ENCODE results near the gene NLRP9.

Gene NLRP9

GRCh38 chr19:55672418-55672817 lies 65.8 kb downstream of the NLRP9 start:
- no peak for DNase-seq

- no peak for DNase-seq
These were observed 67.2 kb downstream of the NLRP9 start for GRCh38 chr19:55671054-55671378.

- no peak for DNase-seq
These were observed 67.7 kb downstream of the NLRP9 start for GRCh38 chr19:55670280-55671053.

GRCh38 chr19:55669418-55670279 lies 68.6 kb downstream of the NLRP9 start:
- no peak for DNase-seq

GRCh38 chr19:55668603-55669348 lies 69.4 kb downstream of the NLRP9 start:
- DNase-seq: no peak

GRCh38 chr19:55667958-55668357 lies 70.2 kb downstream of the NLRP9 start:
- DNase-seq: no peak

GRCh38 chr19:55667511-55667910 lies 70.7 kb downstream of the NLRP9 start:
- no peak for DNase-seq

GRCh38 chr19:55667006-55667381 lies 71.2 kb downstream of the NLRP9 start:
- DNase-seq: no peak

GRCh38 chr19:55666343-55667005 lies 71.7 kb downstream of the NLRP9 start:
- no peak for DNase-seq

GRCh38 chr19:55663846-55664536 lies 74.2 kb downstream of the NLRP9 start:
- no peak for DNase-seq

- DNase-seq: no peak
These were observed 76.4 kb downstream of the NLRP9 start for GRCh38 chr19:55661826-55662225.

- DNase-seq: no peak
These were observed 77.2 kb downstream of the NLRP9 start for GRCh38 chr19:55660991-55661390.

GRCh38 chr19:55660404-55660803 lies 77.8 kb downstream of the NLRP9 start:
- DNase-seq: no peak

GRCh38 chr19:55659822-55660221 lies 78.4 kb downstream of the NLRP9 start:
- no peak for DNase-seq

GRCh38 chr19:55658846-55659459 lies 79.2 kb downstream of the NLRP9 start:
- no peak for DNase-seq

Measured in inflammatory macrophage treated with lipopolysaccharide for 4 hours (primary cell).